Endothelial cell of umbilical vein (primary cell): ENCODE measurements around the gene GSG1L. TPM values are rescaled to one million over a fixed set of nuclear protein-coding genes. Genes with fewer than 3 reads are reported as not detected.

ENCODE experiments used
- BruUV-seq: library from RNA; stranded (reverse); fragments of 400-500 nt; replicated peaks from 2 replicates; lab custom pipeline; 2021; lab: Mats Ljungman, UMichigan
- CTCF ChIA-PET: fragments of 300-600, 350-600 bp; sonication (Branson Sonifier 250); formaldehyde crosslinking; loops from one replicate; lab custom pipeline; 2021; ENCODE audit warnings: antibody characterized with exemption, inconsistent platforms; lab: Charles Lee
- POLR2A ChIA-PET: fragments of 300-600, 350-600 bp; sonication (Branson Sonifier 250); formaldehyde crosslinking; loops from one replicate; lab custom pipeline; 2021; ENCODE audit warnings: antibody characterized with exemption, inconsistent platforms; lab: Charles Lee
- DNase-seq: peaks from one replicate; pipeline ENCODE4 v3.0.0-alpha.2; 2011; ENCODE audit warnings: low read depth, low spot score
- FAIRE-seq: peaks from 2 replicates; lab custom pipeline; 2011; peaks lifted over from hg19 to GRCh38; lab: Jason Lieb, UNC
- H2AFZ ChIP-seq: 2 replicates; pipeline ENCODE4 v1.6.0; 2012; ENCODE audit warnings: low read depth, low read length, control low read depth, inconsistent platforms
- H3K27ac ChIP-seq: 2 replicates; pipeline ENCODE4 v1.5.1; 2011; ENCODE audit warnings: low read depth, mild to moderate bottlenecking, control low read depth, low read length, moderate library complexity; ENCODE audit not compliant: insufficient read depth
- H3K27me3 ChIP-seq, 2 experiments: 2 replicates each; pipeline versions ENCODE4 v1.6.0 to v1.6.1; 2011; ENCODE audit warnings: low read length in 2 of 2, mixed read lengths in 1 of 2; ENCODE audit not compliant: control insufficient read depth in 2 of 2, insufficient read depth in 2 of 2
- H3K36me3 ChIP-seq, 2 experiments: 2 replicates in 1 of 2; 3 replicates in 1 of 2; pipeline ENCODE4 v1.5.1; 2011; ENCODE audit warnings: low read length in 2 of 2, mild to moderate bottlenecking in 1 of 2, moderate library complexity in 1 of 2; ENCODE audit not compliant: control insufficient read depth in 2 of 2, insufficient read depth in 2 of 2; ENCODE audit errors: extremely low read depth in 1 of 2
- H3K4me1 ChIP-seq: 3 replicates; pipeline ENCODE4 v1.5.1; 2011; ENCODE audit warnings: mild to moderate bottlenecking, low read length; ENCODE audit not compliant: control insufficient read depth, insufficient read depth; ENCODE audit errors: extremely low read depth
- H3K4me2 ChIP-seq: 2 replicates; pipeline ENCODE4 v1.6.1; 2011; ENCODE audit warnings: low read length, control low read depth, mixed read lengths; ENCODE audit not compliant: insufficient read depth
- H3K4me3 ChIP-seq, 3 experiments: fragments of 200-600 bp in 1 of 3; sonication (generic), shearing (Covaris generic) in 1 of 3; replicated peaks in 1 of 3; 2 replicates each; pipeline ENCODE4 v1.5.1; 2011 to 2016; ENCODE audit warnings: control low read depth in 3 of 3, low read length in 3 of 3, mild to moderate bottlenecking in 2 of 3, inconsistent platforms in 1 of 3, low read depth in 1 of 3, moderate library complexity in 1 of 3; ENCODE audit not compliant: insufficient read depth in 1 of 3
- H3K79me2 ChIP-seq: 2 replicates; pipeline ENCODE4 v1.6.0; 2012; ENCODE audit warnings: low read length, inconsistent platforms; ENCODE audit not compliant: control insufficient read depth, insufficient read depth
- H3K9ac ChIP-seq: replicated peaks from 2 replicates; pipeline ENCODE3; 2011; ENCODE audit warnings: low read length, control low read depth; ENCODE audit not compliant: insufficient read depth; ENCODE audit errors: extremely low read depth
- H3K9me1 ChIP-seq: replicated peaks from 3 replicates; pipeline ENCODE4 v1.6.0; 2011; ENCODE audit warnings: mild to moderate bottlenecking, low read length; ENCODE audit not compliant: control insufficient read depth, insufficient read depth; ENCODE audit errors: extremely low read depth
- H3K9me3 ChIP-seq: replicated peaks from 2 replicates; pipeline ENCODE4 v1.5.1; 2012; ENCODE audit warnings: low read length, inconsistent platforms; ENCODE audit not compliant: control insufficient read depth, insufficient read depth
- H4K20me1 ChIP-seq: replicated peaks from 2 replicates; pipeline ENCODE3; 2011; ENCODE audit warnings: mild to moderate bottlenecking, low read length; ENCODE audit not compliant: control insufficient read depth, insufficient read depth; ENCODE audit errors: extremely low read depth
- EZH2 ChIP-seq: IDR thresholded peaks from 2 replicates; pipeline ENCODE4 v1.6.1; 2012; ENCODE audit warnings: borderline replicate concordance, low read depth, mild to moderate bottlenecking, moderate library complexity, low read length, inconsistent platforms; ENCODE audit not compliant: severe bottlenecking
- FOS ChIP-seq: IDR thresholded peaks from 2 replicates; pipeline ENCODE4 v1.6.1; 2011; ENCODE audit warnings: mild to moderate bottlenecking, low read length, moderate library complexity, borderline replicate concordance; ENCODE audit not compliant: insufficient read depth
- GATA2 ChIP-seq: IDR thresholded peaks from 2 replicates; pipeline ENCODE4 v1.7.0; 2011; ENCODE audit warnings: low read depth, mild to moderate bottlenecking, moderate library complexity, mixed read lengths, low read length; ENCODE audit not compliant: insufficient read length, insufficient read depth
- JUN ChIP-seq: IDR thresholded peaks from 2 replicates; pipeline ENCODE4 v1.6.1; 2011; ENCODE audit warnings: borderline replicate concordance, low read depth; ENCODE audit not compliant: insufficient read length, insufficient read depth
- MYC ChIP-seq: IDR thresholded peaks from one replicate; pipeline ENCODE4 v1.6.1; 2011; ENCODE audit warnings: mild to moderate bottlenecking, low read depth, low read length
- POLR2A ChIP-seq: IDR thresholded peaks from 2 replicates; pipeline ENCODE4 v1.6.1; 2012; ENCODE audit warnings: low read depth, mild to moderate bottlenecking, control low read depth, low read length
- POLR2AphosphoS5 ChIP-seq: IDR thresholded peaks from 2 replicates; pipeline ENCODE4 v1.6.1; 2012; ENCODE audit warnings: low read depth, mild to moderate bottlenecking, control low read depth, low read length, moderate library complexity; ENCODE audit not compliant: insufficient read depth
- dilution Hi-C: fragments of 300-500 bp; cut with MboI; formaldehyde crosslinking; loops from one replicate; pipeline ENCODE4 v1.15.0; 2019; ENCODE audit warnings: low sequenced_read_pairs; ENCODE audit not compliant: extremely low pct_ligation_motif_present
- intact Hi-C: fragments of 100-400 bp; cut with micrococcal nuclease; formaldehyde crosslinking; loops from one replicate; pipeline ENCODE4 v1.10.0; 2022
- polyA plus RNA-seq, 4 experiments: library from polyadenylated mRNA; depleted of rRNA in 3 of 4; stranded (reverse) in 3 of 4; unstranded in 1 of 4; fragments of >200 nt; gene quantifications; 2 replicates each; pipeline versions ENCODE4 v1.2.1 to v1.2.3, GENCODE V29; 2011 to 2012; ENCODE audit warnings: missing spikeins in 1 of 4
- total RNA-seq: library from RNA; stranded (reverse); gene quantifications from 2 replicates; pipeline ENCODE4 v1.2.3, GENCODE V29; 2021
- TF ChIP-seq, protein P1 (sequence below): IDR thresholded peaks from 2 replicates; pipeline ENCODE4 v1.6.1; 2011; ENCODE audit not compliant: insufficient read depth, insufficient read length
- TF ChIP-seq, protein P2 (sequence below), 2 donors: IDR thresholded peaks; 1 replicate in 1 of 2; 2 replicates in 1 of 2; pipeline ENCODE4 v1.5.1; 2011; ENCODE audit warnings: low read length in 2 of 2, mild to moderate bottlenecking in 2 of 2, moderate library complexity in 2 of 2, control low read depth in 1 of 2, inconsistent platforms in 1 of 2, low read depth in 1 of 2; ENCODE audit not compliant: insufficient read depth in 1 of 2; ENCODE audit errors: extremely low read depth in 1 of 2

GSG1L gene
- total and polyA plus RNA-seq, 2 donors (not counting 3 experiments of a cell fraction or from before 2014, with no cell fraction given): 0.06 TPM; not detected in 1

DNA sequence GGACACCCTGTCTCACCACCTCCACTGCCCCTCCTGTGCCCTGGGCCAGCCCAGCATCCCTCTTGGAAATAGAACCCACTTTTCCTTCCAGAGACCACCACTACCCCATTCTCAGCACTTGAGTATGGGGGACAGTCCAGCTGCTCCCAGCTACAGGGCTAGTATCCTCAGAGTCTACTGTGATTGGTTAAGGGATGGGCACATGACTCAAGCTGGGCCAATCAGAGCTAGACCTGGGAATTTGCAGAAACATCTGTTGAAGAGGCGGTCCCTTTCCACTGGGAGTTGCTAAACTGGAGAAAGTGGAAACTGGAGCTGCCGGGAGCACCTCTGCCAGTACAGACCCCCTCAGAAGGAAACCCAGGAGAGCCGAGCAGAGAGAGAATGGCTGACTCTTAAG lies 156.6 kb downstream of the GSG1L start:
- TF ChIP-seq, protein P1, sequence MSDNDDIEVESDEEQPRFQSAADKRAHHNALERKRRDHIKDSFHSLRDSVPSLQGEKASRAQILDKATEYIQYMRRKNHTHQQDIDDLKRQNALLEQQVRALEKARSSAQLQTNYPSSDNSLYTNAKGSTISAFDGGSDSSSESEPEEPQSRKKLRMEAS: no peak
- TF ChIP-seq POLR2AphosphoS5 (no peak), JUN (no peak), GATA2 (no peak), EZH2 (no peak), MYC (no peak), POLR2A (no peak), FOS (no peak)
- TF ChIP-seq, protein P2, sequence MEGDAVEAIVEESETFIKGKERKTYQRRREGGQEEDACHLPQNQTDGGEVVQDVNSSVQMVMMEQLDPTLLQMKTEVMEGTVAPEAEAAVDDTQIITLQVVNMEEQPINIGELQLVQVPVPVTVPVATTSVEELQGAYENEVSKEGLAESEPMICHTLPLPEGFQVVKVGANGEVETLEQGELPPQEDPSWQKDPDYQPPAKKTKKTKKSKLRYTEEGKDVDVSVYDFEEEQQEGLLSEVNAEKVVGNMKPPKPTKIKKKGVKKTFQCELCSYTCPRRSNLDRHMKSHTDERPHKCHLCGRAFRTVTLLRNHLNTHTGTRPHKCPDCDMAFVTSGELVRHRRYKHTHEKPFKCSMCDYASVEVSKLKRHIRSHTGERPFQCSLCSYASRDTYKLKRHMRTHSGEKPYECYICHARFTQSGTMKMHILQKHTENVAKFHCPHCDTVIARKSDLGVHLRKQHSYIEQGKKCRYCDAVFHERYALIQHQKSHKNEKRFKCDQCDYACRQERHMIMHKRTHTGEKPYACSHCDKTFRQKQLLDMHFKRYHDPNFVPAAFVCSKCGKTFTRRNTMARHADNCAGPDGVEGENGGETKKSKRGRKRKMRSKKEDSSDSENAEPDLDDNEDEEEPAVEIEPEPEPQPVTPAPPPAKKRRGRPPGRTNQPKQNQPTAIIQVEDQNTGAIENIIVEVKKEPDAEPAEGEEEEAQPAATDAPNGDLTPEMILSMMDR (IDR thresholded peaks at IDR 0.05; ENCODE audit: extremely low read depth in 1 of 2, insufficient read depth in 1 of 2, low read depth in 1 of 2, low read length in 2 of 2): no peak
- CTCF ChIA-PET: no interaction called here
- DNase-seq: no peak
- Histone ChIP-seq H3K4me3 (no peak overlapping the region), H3K9me3 (no peaks in the 10 kb centered on the region), H3K27ac (no peak overlapping the region), H2AFZ (no peak overlapping the region), H3K79me2 (no peaks in the 10 kb centered on the region), H4K20me1 (no peaks in the 10 kb centered on the region), H3K36me3 (no peaks in the 10 kb centered on the region), H3K9me1 (no peaks in the 10 kb centered on the region), H3K4me2 (no peak overlapping the region), H3K9ac (no peak overlapping the region), H3K27me3 (no peaks in the 10 kb centered on the region), H3K4me1 (no peaks in the 10 kb centered on the region)
- dilution Hi-C loops (no loop called here), intact Hi-C loops (no loop called here)
- FAIRE-seq: no peak
- BruUV-seq: no TSS peak
- POLR2A ChIA-PET: no interaction called here
